HG03460 (cell line): ENCODE results near the gene SFI1.
A peak's percentile ranks its signal among the peaks of the same experiment; 100 is the strongest.

ENCODE experiments used
- ATAC-seq: cut with Tn5 transposase; IDR thresholded peaks from one replicate; pipeline ENCODE4 v1.9.1; 2021; ENCODE audit not compliant: unreplicated experiment

The SFI1 gene

DNA sequence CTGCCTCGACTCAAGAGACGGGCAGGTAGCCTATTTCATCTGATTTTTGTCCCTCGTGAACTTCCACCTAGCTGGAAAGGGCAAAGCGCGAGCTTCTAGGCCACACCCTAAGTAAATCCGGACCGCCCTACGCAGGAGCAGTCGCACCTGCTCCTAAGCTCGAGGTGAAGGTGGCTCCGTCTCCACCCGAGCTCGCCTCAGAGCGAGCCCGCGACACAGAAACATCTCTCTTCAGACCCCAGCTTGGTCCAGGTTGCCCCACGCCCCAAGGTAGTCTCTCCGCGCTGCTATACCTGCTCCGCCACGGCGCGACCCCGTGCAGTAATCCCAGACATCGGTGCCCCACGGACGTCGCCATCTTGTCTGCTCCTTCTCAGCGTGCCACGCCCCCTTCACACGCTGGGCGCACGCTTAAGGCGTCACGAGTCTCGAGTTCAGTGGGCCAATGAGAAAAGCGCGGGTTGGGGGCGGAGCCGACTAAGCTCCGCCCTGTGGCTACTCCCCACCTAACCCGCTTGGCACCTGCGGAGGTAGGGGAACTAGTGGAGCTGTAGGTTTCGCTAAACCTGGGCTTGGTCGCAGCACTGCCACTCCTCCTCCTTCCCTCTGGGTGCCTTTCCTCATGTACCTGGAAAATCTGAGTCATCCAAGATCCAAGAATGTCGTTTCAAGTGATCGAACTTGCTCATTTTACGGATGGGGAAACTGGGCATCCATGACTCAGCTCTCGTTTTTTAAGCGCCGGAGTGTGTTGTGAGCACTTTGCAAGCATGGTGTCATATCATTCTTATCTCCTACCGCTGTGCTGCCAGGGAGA, 165.7 kb downstream of the SFI1 start, which contains the start of gene PISD:
Gene PISD (minus strand): TSS at position 365 of the 817 bp plus-strand sequence. CDS start 7 bp downstream, at position 358.
- ATAC-seq, result peak; percentile 72

DNA sequence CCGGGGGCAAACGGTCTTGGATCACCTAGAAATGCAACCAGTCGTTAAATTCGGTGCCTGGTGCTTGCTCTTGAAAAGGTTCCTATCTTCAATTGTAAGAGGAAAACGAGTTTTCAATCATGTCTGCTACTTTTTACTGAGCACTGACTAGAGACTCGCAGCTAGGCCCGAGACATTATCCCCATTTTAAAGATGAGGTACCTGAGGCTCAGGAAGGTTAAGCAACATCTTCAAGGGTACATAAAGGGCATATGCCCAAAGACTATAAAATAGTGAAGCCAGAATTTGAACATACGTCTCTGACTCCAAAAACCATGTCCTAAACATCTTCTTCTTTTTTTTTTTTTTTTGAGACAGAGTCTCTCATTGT, 166.3 kb downstream of the SFI1 start:
- no peak for ATAC-seq
